HG03064 (cell line): ENCODE measurements around the gene HEXIM2.
"Not testable (repeated sequence)": the region's sequence is repeated elsewhere in the genome, so short reads cannot be mapped to it uniquely, and the experiment has no call there.

Experiments
- ATAC-seq: cut with Tn5 transposase; IDR thresholded peaks from one replicate; pipeline ENCODE4 v1.9.1; 2021; ENCODE audit warnings: low read depth; ENCODE audit not compliant: unreplicated experiment

Gene HEXIM2

GRCh38 chr17:45164734-45165269 is 3.1 kb downstream of the HEXIM2 start:
- ATAC-seq: no peak

- ATAC-seq: no peak
Measured at GRCh38 chr17:45168991-45169752, 7.5 kb downstream of the HEXIM2 start.

- ATAC-seq: no peak
Measured at GRCh38 chr17:45170280-45170930, 8.7 kb downstream of the HEXIM2 start.

GRCh38 chr17:45170931-45171337 is 9.3 kb downstream of the HEXIM2 start:
- ATAC-seq: no peak

- no peak for ATAC-seq
Measured at GRCh38 chr17:45171338-45172231, 9.9 kb downstream of the HEXIM2 start.

GRCh38 chr17:45172232-45172540 is 10.5 kb downstream of the HEXIM2 start:
- no peak for ATAC-seq

GRCh38 chr17:45172541-45173286 is 11.0 kb downstream of the HEXIM2 start:
- no peak for ATAC-seq

GRCh38 chr17:45175759-45176115 is 14.1 kb downstream of the HEXIM2 start:
- no peak for ATAC-seq

GRCh38 chr17:45177563-45177962 is 15.9 kb downstream of the HEXIM2 start:
- no peak for ATAC-seq

GRCh38 chr17:45184144-45184543 is 22.5 kb downstream of the HEXIM2 start:
- no peak for ATAC-seq

- ATAC-seq: no peak
Measured at GRCh38 chr17:45186801-45187354, 25.2 kb downstream of the HEXIM2 start.

- no peak for ATAC-seq
Measured at GRCh38 chr17:45189009-45189408, 27.3 kb downstream of the HEXIM2 start.

GRCh38 chr17:45190503-45191255 is 29.0 kb downstream of the HEXIM2 start:
- no peak for ATAC-seq

GRCh38 chr17:45195424-45195823 is 33.7 kb downstream of the HEXIM2 start:
- no peak for ATAC-seq

GRCh38 chr17:45197108-45197507 is 35.4 kb downstream of the HEXIM2 start:
- no peak for ATAC-seq

GRCh38 chr17:45197555-45198334 is 36.1 kb downstream of the HEXIM2 start:
- no peak for ATAC-seq

GRCh38 chr17:45200701-45201100 is 39.0 kb downstream of the HEXIM2 start:
- ATAC-seq: no peak

- no peak for ATAC-seq
Measured at GRCh38 chr17:45201457-45201856, 39.8 kb downstream of the HEXIM2 start.

GRCh38 chr17:45201880-45202279 is 40.2 kb downstream of the HEXIM2 start:
- ATAC-seq: not testable (repeated sequence)
